IMR-90 (cell line): ENCODE measurements around the gene DLG4. TPM values are rescaled to one million over a fixed set of nuclear protein-coding genes. Genes with fewer than 3 reads are reported as not detected.

Experiments used
- ATAC-seq: fragments of 200-7000 bp; cut with Tn5 transposase; 2 replicates; pipeline ENCODE4 v1.9.1; 2020; ENCODE audit warnings: low read depth, mild to moderate bottlenecking, moderate library complexity
- BruUV-seq: library from RNA; stranded (reverse); fragments of 400-500 nt; replicated peaks from 2 replicates; lab custom pipeline; 2021; lab: Mats Ljungman, UMichigan
- CTCF ChIA-PET: fragments of 300-600 bp; formaldehyde crosslinking; extraction: SDS; loops from one replicate; lab custom pipeline; 2021; ENCODE audit warnings: antibody characterized with exemption; lab: Yijun Ruan, JAX
- POLR2A ChIA-PET: fragments of 300-600 bp; sonication (Branson Sonifier 250); formaldehyde crosslinking; loops from one replicate; lab custom pipeline; 2022; ENCODE audit warnings: antibody characterized with exemption; ENCODE audit not compliant: unreplicated experiment; lab: Charles Lee
- DNase-seq: peaks from one replicate; pipeline ENCODE4 v3.0.0; 2013
- H2AFZ ChIP-seq: replicated peaks from 2 replicates; pipeline ENCODE3; 2013; ENCODE audit warnings: low read length, mild to moderate bottlenecking; ENCODE audit not compliant: poor library complexity
- H2AK5ac ChIP-seq: 2 replicates; pipeline ENCODE4 v1.6.1; 2013; ENCODE audit warnings: low read depth, low read length, inconsistent platforms
- H2AK9ac ChIP-seq: replicated peaks from 2 replicates; pipeline ENCODE3; 2013; ENCODE audit warnings: mild to moderate bottlenecking, low read depth, low read length, moderate library complexity; ENCODE audit not compliant: poor library complexity
- H2BK120ac ChIP-seq: 2 replicates; pipeline ENCODE4 v1.6.1; 2013; ENCODE audit warnings: low read depth, low read length, inconsistent platforms
- H2BK15ac ChIP-seq: 3 replicates; pipeline ENCODE4 v1.6.1; 2013; ENCODE audit warnings: low read depth, low read length, inconsistent platforms
- H2BK20ac ChIP-seq: 2 replicates; pipeline ENCODE4 v1.6.1; 2013; ENCODE audit warnings: low read depth, mild to moderate bottlenecking, inconsistent platforms, low read length, moderate library complexity
- H2BK5ac ChIP-seq: 2 replicates; pipeline ENCODE4 v1.6.1; 2013; ENCODE audit warnings: mild to moderate bottlenecking, low read depth, low read length, inconsistent platforms; ENCODE audit not compliant: poor library complexity, severe bottlenecking
- H3K14ac ChIP-seq: replicated peaks from 2 replicates; pipeline ENCODE4 v1.6.1; 2013; ENCODE audit warnings: low read depth, low read length, inconsistent platforms
- H3K18ac ChIP-seq: 2 replicates; pipeline ENCODE4 v1.6.1; 2013; ENCODE audit warnings: low read depth, low read length, control low read depth
- H3K23ac ChIP-seq: 2 replicates; pipeline ENCODE4 v1.6.1; 2013; ENCODE audit warnings: low read depth, low read length, inconsistent platforms
- H3K27ac ChIP-seq: 2 replicates; pipeline ENCODE4 v1.5.1; 2013; ENCODE audit warnings: mild to moderate bottlenecking, control low read depth, low read length; ENCODE audit not compliant: insufficient read depth
- H3K27me3 ChIP-seq: 2 replicates; pipeline ENCODE4 v1.6.1; 2013; ENCODE audit warnings: low read length; ENCODE audit not compliant: control insufficient read depth, insufficient read depth
- H3K36me3 ChIP-seq: 2 replicates; pipeline ENCODE4 v1.6.1; 2013; ENCODE audit warnings: low read length, mixed read lengths; ENCODE audit not compliant: control insufficient read depth, insufficient read depth
- H3K4ac ChIP-seq: 2 replicates; pipeline ENCODE4 v1.6.1; 2013; ENCODE audit warnings: low read depth, low read length, inconsistent platforms
- H3K4me1 ChIP-seq: 2 replicates; pipeline ENCODE4 v1.6.1; 2013; ENCODE audit warnings: low read length, mixed read lengths; ENCODE audit not compliant: control insufficient read depth, insufficient read depth
- H3K4me2 ChIP-seq: 2 replicates; pipeline ENCODE4 v1.6.1; 2013; ENCODE audit warnings: low read depth, mild to moderate bottlenecking, control low read depth, low read length, moderate library complexity
- H3K4me3 ChIP-seq: 2 replicates; pipeline ENCODE4 v1.5.1; 2013; ENCODE audit warnings: low read depth, mild to moderate bottlenecking, control low read depth, low read length, moderate library complexity; ENCODE audit not compliant: insufficient read depth
- H3K56ac ChIP-seq: 2 replicates; pipeline ENCODE4 v1.6.1; 2013; ENCODE audit warnings: low read length, inconsistent platforms; ENCODE audit not compliant: insufficient read depth; ENCODE audit errors: extremely low read depth
- H3K79me1 ChIP-seq, 2 experiments: 2 replicates each; pipeline ENCODE4 v1.6.1; 2013; ENCODE audit warnings: low read length in 2 of 2, inconsistent platforms in 1 of 2, low read depth in 1 of 2
- H3K9ac ChIP-seq: 2 replicates; pipeline ENCODE4 v1.6.1; 2013; ENCODE audit warnings: low read depth, low read length, control low read depth
- H3K9me1 ChIP-seq: 2 replicates; pipeline ENCODE4 v1.6.1; 2013; ENCODE audit warnings: low read length, inconsistent platforms; ENCODE audit not compliant: insufficient read depth
- H3K9me3 ChIP-seq: 2 replicates; pipeline ENCODE4 v1.6.1; 2013; ENCODE audit warnings: low read length; ENCODE audit not compliant: control insufficient read depth, insufficient read depth
- H4K20me1 ChIP-seq: 2 replicates; pipeline ENCODE4 v1.6.1; 2013; ENCODE audit warnings: low read length, inconsistent platforms; ENCODE audit not compliant: insufficient read depth
- H4K5ac ChIP-seq: 2 replicates; pipeline ENCODE4 v1.6.1; 2013; ENCODE audit warnings: mild to moderate bottlenecking, low read depth, low read length, control low read depth
- H4K8ac ChIP-seq, 2 experiments: 2 replicates each; pipeline ENCODE4 v1.6.1; 2013; ENCODE audit warnings: low read depth in 2 of 2, low read length in 2 of 2, control low read depth in 1 of 2, inconsistent platforms in 1 of 2
- H4K91ac ChIP-seq: 2 replicates; pipeline ENCODE4 v1.6.1; 2013; ENCODE audit warnings: low read depth, low read length, inconsistent platforms; ENCODE audit not compliant: insufficient read depth
- BHLHE40 ChIP-seq: fragments of 150-350 bp; IDR thresholded peaks from 2 replicates; pipeline ENCODE4 v1.6.1; 2016; ENCODE audit warnings: mild to moderate bottlenecking, low read depth, low read length
- CEBPB ChIP-seq: IDR thresholded peaks from 2 replicates; pipeline ENCODE4 v1.6.1; 2012; ENCODE audit warnings: low read depth, low read length, improper control_type of control experiment
- CHD1 ChIP-seq: IDR thresholded peaks from 2 replicates; pipeline ENCODE4 v1.6.1; 2012; ENCODE audit warnings: low read depth, low read length, improper control_type of control experiment
- CTCF ChIP-seq: conservative IDR thresholded peaks from 2 replicates; pipeline ENCODE4 v1.5.1; 2012; ENCODE audit warnings: mild to moderate bottlenecking, low read depth, low read length, improper control_type of control experiment
- ELK1 ChIP-seq: fragments of 150-350 bp; IDR thresholded peaks from 2 replicates; pipeline ENCODE4 v1.6.1; 2016; ENCODE audit warnings: low read depth, mild to moderate bottlenecking, low read length, moderate library complexity, borderline replicate concordance
- FOS ChIP-seq: fragments of 150-350 bp; IDR thresholded peaks from 2 replicates; pipeline ENCODE4 v1.6.1; 2016; ENCODE audit warnings: low read depth, low read length
- MAFK ChIP-seq: IDR thresholded peaks from 2 replicates; pipeline ENCODE4 v1.6.1; 2012; ENCODE audit warnings: low read depth, low read length, improper control_type of control experiment
- MAZ ChIP-seq: IDR thresholded peaks from 2 replicates; pipeline ENCODE4 v1.6.1; 2012; ENCODE audit warnings: low read depth, mild to moderate bottlenecking, low read length, improper control_type of control experiment, moderate library complexity, borderline replicate concordance
- MXI1 ChIP-seq: IDR thresholded peaks from 2 replicates; pipeline ENCODE4 v1.6.1; 2012; ENCODE audit warnings: low read depth, mild to moderate bottlenecking, low read length, moderate library complexity, borderline replicate concordance
- NFE2L2 ChIP-seq: fragments of 150-350 bp; IDR thresholded peaks from 2 replicates; pipeline ENCODE4 v1.6.1; 2016; ENCODE audit warnings: low read depth, mild to moderate bottlenecking, low read length
- POLR2A ChIP-seq: IDR thresholded peaks from 2 replicates; pipeline ENCODE4 v1.6.1; 2012; ENCODE audit warnings: mild to moderate bottlenecking, low read depth, low read length
- RAD21 ChIP-seq: IDR thresholded peaks from 2 replicates; pipeline ENCODE4 v1.6.1; 2012; ENCODE audit warnings: low read length, improper control_type of control experiment
- RCOR1 ChIP-seq: IDR thresholded peaks from 2 replicates; pipeline ENCODE4 v1.6.1; 2012; ENCODE audit warnings: mild to moderate bottlenecking, low read length, improper control_type of control experiment; ENCODE audit not compliant: insufficient replicate concordance
- RFX5 ChIP-seq: IDR thresholded peaks from 2 replicates; pipeline ENCODE4 v1.8.0; 2012; ENCODE audit warnings: low read depth, mild to moderate bottlenecking, low read length, moderate library complexity
- SMC3 ChIP-seq: fragments of 150-350 bp; IDR thresholded peaks from 2 replicates; pipeline ENCODE4 v1.6.1; 2016; ENCODE audit warnings: low read depth, mild to moderate bottlenecking, antibody characterized with exemption, low read length, moderate library complexity
- USF2 ChIP-seq: fragments of 150-350 bp; IDR thresholded peaks from 2 replicates; pipeline ENCODE4 v1.6.1; 2017; ENCODE audit warnings: mild to moderate bottlenecking, antibody characterized with exemption, low read length, low read depth
- WGBS, 2 experiments: methylation state at CpG; one replicate each; pipeline versions ENCODE4 v1.1.5 to v1.1.7; 2013; ENCODE audit warnings: missing lambda C conversion rate in 2 of 2; ENCODE audit not compliant: insufficient read length in 1 of 2; ENCODE audit errors: extremely low coverage in 2 of 2; 5-methylcytosine and 5-hydroxymethylcytosine counted together
- dilution Hi-C: fragments of 300-500 bp; cut with HindIII; formaldehyde crosslinking; loops from one replicate; pipeline ENCODE4 v1.14.3; 2018; ENCODE audit warnings: low sequenced_read_pairs; ENCODE audit not compliant: unreplicated experiment
- in situ Hi-C: fragments of 300-500 bp; cut with MboI; formaldehyde crosslinking; loops from 3 replicates; pipeline ENCODE4 v1.14.3; 2019; ENCODE audit warnings: low sequenced_read_pairs, inconsistent platforms, mixed read lengths
- intact Hi-C: fragments of 100-400 bp; cut with micrococcal nuclease; formaldehyde crosslinking; loops from 2 replicates; pipeline ENCODE4 v1.10.0; 2022
- polyA plus RNA-seq, 3 experiments: library from polyadenylated mRNA; depleted of rRNA; stranded (reverse); fragments of >200 nt; gene quantifications; 2 replicates each; pipeline ENCODE4 v1.2.3, GENCODE V29; 2012; ENCODE audit warnings: low replicate concordance in 1 of 3
- total RNA-seq: library from RNA; depleted of rRNA; stranded (reverse); fragments of >200 nt; gene quantifications from 2 replicates; pipeline ENCODE4 v1.2.3, GENCODE V29; 2012

DLG4 gene
- total and polyA plus RNA-seq, 2 of the 4 experiments (the other 2 are of a cell fraction): 8.2 to 30.5 TPM

GRCh38 chr17:7249214-7249613 is 29.6 kb upstream of the DLG4 start:
- no peak overlapping the region for H2BK120ac ChIP-seq
- intact Hi-C loops: no loop called here
- peaks cover 18% of the 10 kb centered on the region for H3K36me3 ChIP-seq
- H3K4me2 ChIP-seq: no peak overlapping the region; the same call in 1 of the 2 replicates
- ChIA-PET POLR2A (interaction anchor here (1.0 kb wide), 1 partner anchor 10 kb away, joined by 3 read pairs; the partner anchor contains the start of gene PHF23), CTCF (no interaction called here)
- no peak overlapping the region for H3K4me3 ChIP-seq
- BruUV-seq: no TSS peak
- TF ChIP-seq POLR2A (no peak), FOS (no peak), RAD21 (no peak), NFE2L2 (no peak), RCOR1 (no peak), RFX5 (no peak), MAFK (no peak), CEBPB (no peak), MAZ (no peak), CHD1 (no peak), SMC3 (no peak), MXI1 (no peak), USF2 (no peak), ELK1 (no peak), CTCF (no peak), BHLHE40 (no peak)
- no peaks in the 10 kb centered on the region for H3K9me3 ChIP-seq
- ATAC-seq: no peak
- H4K20me1 ChIP-seq: peaks cover 9% of the 10 kb centered on the region; the same call in 1 of the 2 replicates
- DNase-seq: no peak
- H3K18ac ChIP-seq: no peak overlapping the region
- H2AFZ ChIP-seq: no peak overlapping the region
- H3K79me1 ChIP-seq: peaks cover 5 to 50% of the 10 kb centered on the region in 2 experiments; a peak in 3 of 4 replicates
- no peak overlapping the region for H3K14ac ChIP-seq
- no peak overlapping the region for H2BK20ac ChIP-seq
- H2BK15ac ChIP-seq: no peak overlapping the region
- dilution Hi-C loops: no loop called here
- H4K8ac ChIP-seq: no peak overlapping the region
- in situ Hi-C loops: loop anchor here (25.0 kb wide), 1 partner anchor 913 kb away; the partner anchor contains the start of genes PER1 and VAMP2
- no peaks in the 10 kb centered on the region for H3K27me3 ChIP-seq
- H3K23ac ChIP-seq: peak overlapping the region; percentile 68; the same call in 1 of the 2 replicates
- 92% methylated on average over 2 of the region's 6 CpGs; no CpG with 5 or more reads in 1 of the 2 experiments for WGBS, 2 experiments
- H4K91ac ChIP-seq: no peak overlapping the region
- H2AK9ac ChIP-seq: peak overlapping the region; percentile 55
- H3K4me1 ChIP-seq: peaks cover 8% of the 10 kb centered on the region
- H2BK5ac ChIP-seq: no peak overlapping the region
- peaks cover 10% of the 10 kb centered on the region for H3K9me1 ChIP-seq
- no peak overlapping the region for H3K27ac ChIP-seq
- no peak overlapping the region for H3K56ac ChIP-seq
- no peak overlapping the region for H4K5ac ChIP-seq
- no peak overlapping the region for H3K9ac ChIP-seq
- no peak overlapping the region for H2AK5ac ChIP-seq
- no peak overlapping the region for H3K4ac ChIP-seq
